H9 (cell line): Measurements from ENCODE around the gene SCLY. TPM values are rescaled to one million over a fixed set of nuclear protein-coding genes. Genes with fewer than 3 reads are reported as not detected.

ENCODE experiments used
- DNase-seq: peaks from one replicate; pipeline ENCODE4 v3.0.0-alpha.2; 2017
- H2AFZ ChIP-seq: one replicate; pipeline ENCODE4 v1.6.1; 2013; ENCODE audit warnings: mild to moderate bottlenecking, low read length, control low read depth, moderate library complexity
- H2AK5ac ChIP-seq: 2 replicates; pipeline ENCODE4 v1.6.1; 2013; ENCODE audit warnings: low read length, control low read depth, mixed read lengths; ENCODE audit not compliant: insufficient read length
- H2BK120ac ChIP-seq: one replicate; pipeline ENCODE4 v1.6.1; 2013; ENCODE audit warnings: low read depth, mild to moderate bottlenecking, low read length, control low read depth, inconsistent platforms; ENCODE audit not compliant: poor library complexity, severe bottlenecking
- H2BK12ac ChIP-seq: 2 replicates; pipeline ENCODE4 v1.6.1; 2013; ENCODE audit warnings: low read length, control low read depth, mixed read lengths, low read depth; ENCODE audit not compliant: insufficient read length
- H2BK15ac ChIP-seq: 2 replicates; pipeline ENCODE4 v1.6.1; 2013; ENCODE audit warnings: low read depth, low read length, control low read depth
- H2BK20ac ChIP-seq: one replicate; pipeline ENCODE4 v1.6.1; 2013; ENCODE audit warnings: low read depth, mild to moderate bottlenecking, low read length, control low read depth, inconsistent platforms; ENCODE audit not compliant: poor library complexity, severe bottlenecking
- H2BK5ac ChIP-seq: 2 replicates; pipeline ENCODE4 v1.6.1; 2013; ENCODE audit warnings: low read length, control low read depth, mixed read lengths; ENCODE audit not compliant: insufficient read length
- H3K14ac ChIP-seq: 2 replicates; pipeline ENCODE4 v1.6.1; 2013; ENCODE audit warnings: low read length, control low read depth; ENCODE audit not compliant: insufficient read depth
- H3K18ac ChIP-seq: 2 replicates; pipeline ENCODE4 v1.6.1; 2013; ENCODE audit warnings: low read depth, mild to moderate bottlenecking, mixed read lengths, low read length, control low read depth; ENCODE audit not compliant: insufficient read length
- H3K23ac ChIP-seq: 2 replicates; pipeline ENCODE4 v1.6.1; 2013; ENCODE audit warnings: low read length, control low read depth, mixed read lengths, low read depth; ENCODE audit not compliant: insufficient read length
- H3K23me2 ChIP-seq: 2 replicates; pipeline ENCODE4 v1.6.1; 2013; ENCODE audit warnings: low read depth, mild to moderate bottlenecking, mixed read lengths, low read length, control low read depth; ENCODE audit not compliant: insufficient read length, poor library complexity, severe bottlenecking
- H3K27ac ChIP-seq: 2 replicates; pipeline ENCODE4 v1.5.1; 2013; ENCODE audit warnings: low read length, control low read depth, mixed read lengths, low read depth; ENCODE audit not compliant: insufficient read length
- H3K27me3 ChIP-seq: 2 replicates; pipeline ENCODE4 v1.6.1; 2013; ENCODE audit warnings: low read length, control low read depth, inconsistent platforms; ENCODE audit not compliant: insufficient read depth
- H3K4ac ChIP-seq: 2 replicates; pipeline ENCODE4 v1.6.1; 2013; ENCODE audit warnings: low read depth, mild to moderate bottlenecking, control low read depth, inconsistent platforms, low read length, moderate library complexity
- H3K4me1 ChIP-seq: 2 replicates; pipeline ENCODE4 v1.6.1; 2013; ENCODE audit warnings: low read length, control low read depth, inconsistent platforms; ENCODE audit not compliant: insufficient read depth
- H3K4me2 ChIP-seq: 2 replicates; pipeline ENCODE4 v1.6.1; 2013; ENCODE audit warnings: low read length, control low read depth, mixed read lengths; ENCODE audit not compliant: insufficient read length, insufficient read depth
- H3K56ac ChIP-seq: 2 replicates; pipeline ENCODE4 v1.6.1; 2013; ENCODE audit warnings: low read depth, mild to moderate bottlenecking, mixed read lengths, low read length, control low read depth; ENCODE audit not compliant: insufficient read length
- H3K79me1 ChIP-seq: 2 replicates; pipeline ENCODE4 v1.6.1; 2013; ENCODE audit warnings: low read depth, mild to moderate bottlenecking, moderate library complexity, low read length, control low read depth, inconsistent platforms; ENCODE audit not compliant: insufficient read depth, poor library complexity, severe bottlenecking
- H3K79me2 ChIP-seq: 2 replicates; pipeline ENCODE4 v1.6.1; 2013; ENCODE audit warnings: low read length, control low read depth, inconsistent platforms; ENCODE audit not compliant: insufficient read depth
- H3K9ac ChIP-seq: 2 replicates; pipeline ENCODE4 v1.6.1; 2013; ENCODE audit warnings: low read length, control low read depth, mixed read lengths; ENCODE audit not compliant: insufficient read length; ENCODE audit errors: extremely low read depth
- H3K9me3 ChIP-seq: one replicate; pipeline ENCODE4 v1.6.1; 2013; ENCODE audit warnings: low read depth, low read length, inconsistent platforms; ENCODE audit not compliant: control insufficient read depth
- H3T11ph ChIP-seq: one replicate; pipeline ENCODE4 v1.6.1; 2013; ENCODE audit warnings: mild to moderate bottlenecking, low read length, control low read depth, inconsistent platforms
- H4K20me1 ChIP-seq: one replicate; pipeline ENCODE4 v1.6.1; 2013; ENCODE audit not compliant: control insufficient read depth, insufficient read length, insufficient read depth
- H4K5ac ChIP-seq: 2 replicates; pipeline ENCODE4 v1.6.1; 2013; ENCODE audit warnings: low read depth, mild to moderate bottlenecking, mixed read lengths, low read length, control low read depth; ENCODE audit not compliant: insufficient read length
- H4K8ac ChIP-seq: replicated peaks from 2 replicates; pipeline ENCODE4 v1.6.1; 2013; ENCODE audit warnings: low read length, control low read depth, mixed read lengths, low read depth; ENCODE audit not compliant: insufficient read length
- H4K91ac ChIP-seq: 2 replicates; pipeline ENCODE4 v1.6.1; 2013; ENCODE audit warnings: low read depth, mild to moderate bottlenecking, moderate library complexity, mixed read lengths, low read length, control low read depth; ENCODE audit not compliant: insufficient read length
- H3K27ac Mint-ChIP-seq, 3 experiments: 2 replicates in 2 of 3; 3 replicates in 1 of 3; pipeline ENCODE4 v1.8.0; 2020 to 2021; ENCODE audit warnings: mixed read lengths in 3 of 3, mild to moderate bottlenecking in 1 of 3, moderate library complexity in 1 of 3
- H3K27me3 Mint-ChIP-seq: 2 replicates; pipeline ENCODE4 v1.8.0; 2021; ENCODE audit warnings: low read depth, mild to moderate bottlenecking, moderate library complexity, mixed read lengths
- H3K36me3 Mint-ChIP-seq, 3 experiments: 2 replicates in 2 of 3; 3 replicates in 1 of 3; pipeline ENCODE4 v1.8.0; 2020 to 2021; ENCODE audit warnings: low read depth in 3 of 3, mixed read lengths in 3 of 3; ENCODE audit not compliant: insufficient read depth in 1 of 3
- H3K4me1 Mint-ChIP-seq, 2 experiments: 2 replicates each; pipeline ENCODE4 v1.8.0; 2020; ENCODE audit warnings: mixed read lengths in 2 of 2
- H3K4me3 Mint-ChIP-seq, 2 experiments: 2 replicates in 1 of 2; 3 replicates in 1 of 2; pipeline ENCODE4 v1.8.0; 2020 to 2021; ENCODE audit warnings: mild to moderate bottlenecking in 2 of 2, mixed read lengths in 2 of 2, moderate library complexity in 1 of 2
- H3K9me3 Mint-ChIP-seq, 2 experiments: 2 replicates in 1 of 2; 3 replicates in 1 of 2; pipeline ENCODE4 v1.8.0; 2020; ENCODE audit warnings: mild to moderate bottlenecking in 2 of 2, mixed read lengths in 2 of 2, moderate library complexity in 1 of 2
- total RNA-seq: library from RNA; stranded (reverse); gene quantifications from 2 replicates; pipeline ENCODE4 v1.2.1, GENCODE V29; 2021
- TF ChIP-seq, protein P1 (sequence below): fragments of 200-600 bp; sonication (generic); conservative IDR thresholded peaks from 3 replicates; pipeline ENCODE4 v1.8.0; 2021; ENCODE audit warnings: antibody characterized with exemption, mild to moderate bottlenecking

SCLY gene
- total RNA-seq, 1 experiment from 2014 or later = 55.3 TPM

DNA sequence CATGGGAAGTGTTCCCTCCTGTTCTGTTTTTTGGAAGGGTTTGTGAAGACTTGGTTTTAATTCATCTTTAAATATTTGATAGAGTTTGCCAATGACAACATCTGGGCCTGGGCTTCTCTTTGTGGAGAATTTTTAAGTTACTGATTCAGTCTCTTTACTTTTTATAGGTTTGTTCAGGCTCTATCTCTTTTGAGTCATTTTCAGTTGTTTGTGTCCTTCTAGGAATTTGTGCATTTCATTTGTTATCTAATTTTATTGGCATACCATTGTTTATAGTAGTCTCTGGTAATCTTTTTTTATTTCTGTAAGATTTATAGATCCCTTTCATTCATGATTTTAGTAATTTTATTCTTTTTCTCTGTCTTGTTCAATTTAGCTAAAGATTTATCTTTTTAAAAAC lies 14.6 kb downstream of the SCLY start:
- H3K27ac Mint-ChIP-seq = peak overlapping the region in 1 of 3 experiments; percentile 84; a peak in 2 of 7 replicates
- peaks cover 17 to 20% of the 10 kb centered on the region in 2 experiments for H3K4me1 Mint-ChIP-seq
- no peak overlapping the region for H2BK12ac ChIP-seq
- no peak for DNase-seq
- no peak overlapping the region for H2BK15ac ChIP-seq
- H3K79me1 ChIP-seq = peaks cover 2% of the 10 kb centered on the region
- no peak overlapping the region for H3K18ac ChIP-seq
- no peak overlapping the region for H2BK120ac ChIP-seq
- no peak overlapping the region for H3K23ac ChIP-seq
- no peak overlapping the region for H3K4ac ChIP-seq
- no peak overlapping the region for H3K14ac ChIP-seq
- no peaks in the 10 kb centered on the region for H3K79me2 ChIP-seq
- H2AK5ac ChIP-seq = no peak overlapping the region
- H4K91ac ChIP-seq = no peak overlapping the region
- H3K27me3 ChIP-seq = no peaks in the 10 kb centered on the region
- H4K5ac ChIP-seq = no peak overlapping the region
- H3T11ph ChIP-seq = no peak overlapping the region
- no peak overlapping the region for H3K27ac ChIP-seq
- H3K23me2 ChIP-seq = no peaks in the 10 kb centered on the region
- no peak overlapping the region for H4K8ac ChIP-seq
- no peak overlapping the region for H2BK20ac ChIP-seq
- H3K4me2 ChIP-seq = no peak overlapping the region
- no peaks in the 10 kb centered on the region for H3K27me3 Mint-ChIP-seq
- H3K9me3 ChIP-seq = no peaks in the 10 kb centered on the region
- H3K56ac ChIP-seq = no peak overlapping the region
- no peak overlapping the region for H2AFZ ChIP-seq
- 0 out of 5 replicates have a peak, but pooled peaks cover 0 to 5% of the 10 kb centered on the region in 2 experiments for H3K9me3 Mint-ChIP-seq
- TF ChIP-seq, protein P1, sequence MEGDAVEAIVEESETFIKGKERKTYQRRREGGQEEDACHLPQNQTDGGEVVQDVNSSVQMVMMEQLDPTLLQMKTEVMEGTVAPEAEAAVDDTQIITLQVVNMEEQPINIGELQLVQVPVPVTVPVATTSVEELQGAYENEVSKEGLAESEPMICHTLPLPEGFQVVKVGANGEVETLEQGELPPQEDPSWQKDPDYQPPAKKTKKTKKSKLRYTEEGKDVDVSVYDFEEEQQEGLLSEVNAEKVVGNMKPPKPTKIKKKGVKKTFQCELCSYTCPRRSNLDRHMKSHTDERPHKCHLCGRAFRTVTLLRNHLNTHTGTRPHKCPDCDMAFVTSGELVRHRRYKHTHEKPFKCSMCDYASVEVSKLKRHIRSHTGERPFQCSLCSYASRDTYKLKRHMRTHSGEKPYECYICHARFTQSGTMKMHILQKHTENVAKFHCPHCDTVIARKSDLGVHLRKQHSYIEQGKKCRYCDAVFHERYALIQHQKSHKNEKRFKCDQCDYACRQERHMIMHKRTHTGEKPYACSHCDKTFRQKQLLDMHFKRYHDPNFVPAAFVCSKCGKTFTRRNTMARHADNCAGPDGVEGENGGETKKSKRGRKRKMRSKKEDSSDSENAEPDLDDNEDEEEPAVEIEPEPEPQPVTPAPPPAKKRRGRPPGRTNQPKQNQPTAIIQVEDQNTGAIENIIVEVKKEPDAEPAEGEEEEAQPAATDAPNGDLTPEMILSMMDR = no peak
- no peak overlapping the region for H3K4me3 Mint-ChIP-seq
- no peak overlapping the region for H2BK5ac ChIP-seq
- no peaks in the 10 kb centered on the region for H4K20me1 ChIP-seq
- peaks cover 52 to 74% (median 69%) of the 10 kb centered on the region in 3 experiments for H3K36me3 Mint-ChIP-seq
- no peaks in the 10 kb centered on the region for H3K4me1 ChIP-seq
- no peak overlapping the region for H3K9ac ChIP-seq
